Pancreas (tissue), 10 donors: ENCODE data around the gene DAB2IP. TPM values are rescaled to one million over a fixed set of nuclear protein-coding genes. Genes with fewer than 3 reads are reported as not detected.

Source experiments
- ATAC-seq, 4 donors: fragments of 200-7000 bp; cut with Tn5 transposase; one replicate each; pipeline versions ENCODE4 v1.8.0 to v1.9.1; 2020; ENCODE audit warnings: mild to moderate bottlenecking in 4 of 4, moderate library complexity in 4 of 4
- DNase-seq, 6 donors: peaks; one replicate each; pipeline ENCODE4 v3.0.0-alpha.2; 2020
- FAIRE-seq: peaks from 2 replicates; lab custom pipeline; 2012; peaks lifted over from hg19 to GRCh38; lab: Jason Lieb, UNC
- H3K27ac ChIP-seq, 4 donors: fragments of 200-600 bp; sonication (generic); 1 replicate in 3 of 4; 2 replicates in 1 of 4; pipeline versions ENCODE4 v1.5.0 to v1.8.0; 2020
- H3K27me3 ChIP-seq, 4 donors: fragments of 200-600 bp; one replicate each; pipeline ENCODE4 v1.8.0; 2021
- H3K36me3 ChIP-seq, 3 donors: fragments of 200-600 bp; sonication (generic) in 1 of 3; one replicate each; pipeline versions ENCODE4 v1.5.0 to v1.8.0; 2020 to 2021
- H3K4me1 ChIP-seq, 3 donors: fragments of 200-600 bp; one replicate each; pipeline ENCODE4 v1.8.0; 2021
- H3K4me3 ChIP-seq, 4 donors: fragments of 200-600 bp; sonication (generic) in 2 of 4; one replicate each; pipeline versions ENCODE4 v1.5.0 to v1.8.0; 2020 to 2021
- H3K9me3 ChIP-seq, 4 donors: fragments of 200-600 bp; one replicate each; pipeline ENCODE4 v1.8.0; 2021
- WGBS, 2 donors: extraction: QIAGEN DNeasy Blood & Tissue Kit; methylation state at CpG; one replicate each; pipeline ENCODE4 v1.1.7; 2013; 5-methylcytosine and 5-hydroxymethylcytosine counted together
- intact Hi-C, 3 donors: fragments of 100-400 bp; cut with DNase I; formaldehyde crosslinking; loops; one replicate each; pipeline versions ENCODE4 v1.11.1 to v1.14.2; 2022
- polyA plus RNA-seq, 2 donors: library from polyadenylated mRNA; stranded (reverse); fragments of 200-250 nt; gene quantifications; one replicate each; pipeline ENCODE4 v1.2.3, GENCODE V29; 2013
- total RNA-seq, 6 donors: library from RNA; stranded (reverse); fragmentation: NEBNext Ultra II Directional in 4 of 6; extraction: Animal tissue kit (Norgen Biotek cat#: 25700) in 4 of 6; gene quantifications; one replicate each; pipeline versions ENCODE4 v1.2.1 to v1.2.4, GENCODE V29; 2021 to 2023
- TF ChIP-seq, protein P1 (sequence below), 4 donors: fragments of 200-600 bp; sonication (generic) in 3 of 4; IDR thresholded peaks; one replicate each; pipeline versions ENCODE4 v1.5.0 to v1.8.0; 2021; ENCODE audit warnings: antibody characterized with exemption in 4 of 4
- donor health status: healthy with polysubstance abuse.
- donor health status: DM: no; HTN: no; CAD: no; lungs with moderate emphysema.
- donor health status: DM: no; HTN: no; CAD: no.
- donor health status: control.
- donor health status: control.
- donor health status: Bipolar disorder and iron deficiency.
- donor health status: DM: yes; HTN: yes; CAD: no.
- donor health status: DM: no; HTN: no; CAD: no.
- donor health status: DM: no; HTN: no; CAD: no.
- donor health status: DM: yes; HTN: yes; CAD: no.

Gene DAB2IP
- total and polyA plus RNA-seq, 8 donors: 14.7 to 52.1 (median 25.3) TPM

- peak overlapping the region; percentile 29 to 66 (median 53) for H3K4me3 ChIP-seq
- DNase-seq (peak; percentile 80 to 93 (median 86)), FAIRE-seq (no peak), ATAC-seq (peak; percentile 88 to 92 (median 90))
- H3K27ac ChIP-seq: peak overlapping the region in 3 of 4 donors; percentile 58 to 81 (median 77)
- peaks cover 0 to 15% (median 12%) of the 10 kb centered on the region in 3 donors for H3K4me1 ChIP-seq
- H3K27me3 ChIP-seq: no peaks in the 10 kb centered on the region
- intact Hi-C loops: no loop called here
- H3K9me3 ChIP-seq: no peaks in the 10 kb centered on the region
- TF ChIP-seq, protein P1, sequence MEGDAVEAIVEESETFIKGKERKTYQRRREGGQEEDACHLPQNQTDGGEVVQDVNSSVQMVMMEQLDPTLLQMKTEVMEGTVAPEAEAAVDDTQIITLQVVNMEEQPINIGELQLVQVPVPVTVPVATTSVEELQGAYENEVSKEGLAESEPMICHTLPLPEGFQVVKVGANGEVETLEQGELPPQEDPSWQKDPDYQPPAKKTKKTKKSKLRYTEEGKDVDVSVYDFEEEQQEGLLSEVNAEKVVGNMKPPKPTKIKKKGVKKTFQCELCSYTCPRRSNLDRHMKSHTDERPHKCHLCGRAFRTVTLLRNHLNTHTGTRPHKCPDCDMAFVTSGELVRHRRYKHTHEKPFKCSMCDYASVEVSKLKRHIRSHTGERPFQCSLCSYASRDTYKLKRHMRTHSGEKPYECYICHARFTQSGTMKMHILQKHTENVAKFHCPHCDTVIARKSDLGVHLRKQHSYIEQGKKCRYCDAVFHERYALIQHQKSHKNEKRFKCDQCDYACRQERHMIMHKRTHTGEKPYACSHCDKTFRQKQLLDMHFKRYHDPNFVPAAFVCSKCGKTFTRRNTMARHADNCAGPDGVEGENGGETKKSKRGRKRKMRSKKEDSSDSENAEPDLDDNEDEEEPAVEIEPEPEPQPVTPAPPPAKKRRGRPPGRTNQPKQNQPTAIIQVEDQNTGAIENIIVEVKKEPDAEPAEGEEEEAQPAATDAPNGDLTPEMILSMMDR (IDR thresholded peaks at IDR 0.05): peak; percentile 15 to 31 (median 27)
- 39 to 40% methylated on average over 19 to 21 of the region's 21 CpGs for WGBS, 2 donors
- no peaks in the 10 kb centered on the region for H3K36me3 ChIP-seq
These were observed 48.9 kb downstream of the DAB2IP start for GRCh38 chr9:121700165-121700831.

- intact Hi-C loops: no loop called here
- H3K4me3 ChIP-seq: no peak overlapping the region
- TF ChIP-seq, protein P1 (IDR thresholded peaks at IDR 0.05): no peak
- FAIRE-seq (no peak), DNase-seq (peak in 3 of 6 donors; percentile 25 to 74 (median 34)), ATAC-seq (no peak)
- peaks cover 0 to 15% (median 12%) of the 10 kb centered on the region in 3 donors for H3K4me1 ChIP-seq
- no peaks in the 10 kb centered on the region for H3K9me3 ChIP-seq
- peak overlapping the region in 1 of 4 donors; percentile 8 for H3K27ac ChIP-seq
- WGBS, 2 donors: 81 to 85% methylated on average over 26 of the region's 26 CpGs
- no peaks in the 10 kb centered on the region for H3K36me3 ChIP-seq
- no peaks in the 10 kb centered on the region for H3K27me3 ChIP-seq
These were observed 49.5 kb downstream of the DAB2IP start for GRCh38 chr9:121700832-121701419.

DNA sequence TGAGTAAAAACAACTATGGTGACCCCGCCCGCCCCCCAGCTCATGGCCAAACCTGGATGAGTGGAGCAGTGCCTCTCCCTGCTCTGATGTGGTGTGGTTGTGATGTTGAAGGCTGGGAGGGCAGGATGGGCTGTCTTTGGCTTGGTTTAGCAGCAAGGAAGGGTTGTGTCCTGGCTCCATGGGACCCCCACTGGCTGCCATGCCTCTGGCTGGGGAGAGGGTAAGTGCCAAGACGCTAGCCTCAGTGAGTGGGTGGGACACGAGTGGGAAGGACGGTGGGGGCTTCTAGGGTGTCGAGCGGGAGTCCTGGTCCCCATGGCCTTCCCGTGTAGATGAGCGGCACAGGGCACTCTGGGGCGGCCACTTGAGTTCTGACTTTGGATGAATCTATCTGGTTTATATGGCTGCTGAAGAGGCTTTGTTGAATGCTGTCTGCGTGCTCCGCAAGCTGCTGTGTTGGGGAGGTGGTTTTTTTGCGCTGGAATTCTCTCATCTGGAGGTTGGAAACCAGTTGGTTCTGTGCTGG, 50.4 kb downstream of the DAB2IP start:
- peaks cover 0 to 15% (median 12%) of the 10 kb centered on the region in 3 donors for H3K4me1 ChIP-seq
- H3K27me3 ChIP-seq: no peaks in the 10 kb centered on the region
- no peak overlapping the region for H3K4me3 ChIP-seq
- no peaks in the 10 kb centered on the region for H3K9me3 ChIP-seq
- H3K36me3 ChIP-seq: no peaks in the 10 kb centered on the region
- 93 to 96% methylated on average over 13 of the region's 13 CpGs for WGBS, 2 donors
- H3K27ac ChIP-seq: peak overlapping the region in 1 of 4 donors; percentile 24
- DNase-seq (peak in 2 of 6 donors; percentile 24 to 49), ATAC-seq (no peak), FAIRE-seq (no peak)
- intact Hi-C loops: no loop called here
- TF ChIP-seq, protein P1 (IDR thresholded peaks at IDR 0.05): no peak

DNA sequence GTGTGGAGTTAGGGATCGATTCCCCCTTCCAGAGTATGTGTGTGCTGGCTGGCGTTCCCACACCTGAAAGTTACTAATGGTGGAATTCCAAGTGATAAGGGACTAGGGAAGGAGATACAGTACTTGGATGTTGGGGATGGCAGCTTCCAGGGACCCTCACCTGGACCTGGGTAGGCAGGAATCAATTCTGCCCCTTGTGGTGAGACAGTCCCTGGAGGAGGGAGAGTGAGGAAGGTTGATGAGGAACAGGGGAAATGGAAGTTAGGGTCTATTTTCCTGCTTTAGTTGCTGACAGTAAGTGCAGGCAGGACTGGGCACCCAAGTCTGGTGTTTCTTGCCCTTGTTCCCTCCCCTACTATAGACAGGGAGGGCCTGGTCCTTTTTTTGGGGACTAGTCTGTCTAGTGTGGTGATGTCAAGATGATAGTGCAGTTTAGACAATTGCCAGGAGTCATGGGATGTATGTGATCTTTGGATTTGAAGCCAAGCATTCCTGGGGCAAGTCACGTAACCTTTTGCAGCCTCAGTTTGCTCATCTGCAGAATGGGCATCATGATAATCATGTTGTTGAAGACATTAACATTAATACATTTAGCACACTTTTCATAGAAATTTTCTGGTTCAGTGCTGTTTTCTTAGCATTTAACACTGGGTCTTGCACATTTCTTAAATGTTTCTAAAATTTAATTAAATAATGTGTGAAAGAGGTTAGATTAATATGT, 51.7 kb downstream of the DAB2IP start:
- DNase-seq (peak in 1 of 6 donors; percentile 12), ATAC-seq (no peak), FAIRE-seq (no peak)
- Histone ChIP-seq H3K27me3 (no peaks in the 10 kb centered on the region), H3K27ac (no peak overlapping the region), H3K36me3 (no peaks in the 10 kb centered on the region), H3K9me3 (no peaks in the 10 kb centered on the region), H3K4me1 (peaks cover 0 to 15% (median 12%) of the 10 kb centered on the region in 3 donors), H3K4me3 (no peak overlapping the region)
- TF ChIP-seq, protein P1 (IDR thresholded peaks at IDR 0.05): no peak
- 44 to 50% methylated on average over 3 of the region's 3 CpGs for WGBS, 2 donors
- intact Hi-C loops: no loop called here
